Measurements from ENCODE around the gene MALL.

- TF ChIP-seq, protein P1, sequence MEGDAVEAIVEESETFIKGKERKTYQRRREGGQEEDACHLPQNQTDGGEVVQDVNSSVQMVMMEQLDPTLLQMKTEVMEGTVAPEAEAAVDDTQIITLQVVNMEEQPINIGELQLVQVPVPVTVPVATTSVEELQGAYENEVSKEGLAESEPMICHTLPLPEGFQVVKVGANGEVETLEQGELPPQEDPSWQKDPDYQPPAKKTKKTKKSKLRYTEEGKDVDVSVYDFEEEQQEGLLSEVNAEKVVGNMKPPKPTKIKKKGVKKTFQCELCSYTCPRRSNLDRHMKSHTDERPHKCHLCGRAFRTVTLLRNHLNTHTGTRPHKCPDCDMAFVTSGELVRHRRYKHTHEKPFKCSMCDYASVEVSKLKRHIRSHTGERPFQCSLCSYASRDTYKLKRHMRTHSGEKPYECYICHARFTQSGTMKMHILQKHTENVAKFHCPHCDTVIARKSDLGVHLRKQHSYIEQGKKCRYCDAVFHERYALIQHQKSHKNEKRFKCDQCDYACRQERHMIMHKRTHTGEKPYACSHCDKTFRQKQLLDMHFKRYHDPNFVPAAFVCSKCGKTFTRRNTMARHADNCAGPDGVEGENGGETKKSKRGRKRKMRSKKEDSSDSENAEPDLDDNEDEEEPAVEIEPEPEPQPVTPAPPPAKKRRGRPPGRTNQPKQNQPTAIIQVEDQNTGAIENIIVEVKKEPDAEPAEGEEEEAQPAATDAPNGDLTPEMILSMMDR (IDR thresholded peaks at IDR 0.05; ENCODE audit: low read depth, low read length) = no peak
- TF ChIP-seq EZH2phosphoT487 (IDR thresholded peaks at IDR 0.05; ENCODE audit: low read depth) = no peak
Measured at GRCh38 chr2:110105183-110105582, 10.4 kb downstream of the MALL start.

Measured in OCI-LY3 (cell line).